Small intestine (tissue), 7 donors: Measurements from ENCODE around the gene LIMS4. TPM values are rescaled to one million over a fixed set of nuclear protein-coding genes. Genes with fewer than 3 reads are reported as not detected.
"Not testable (repeated sequence)": the region's sequence is repeated elsewhere in the genome, so short reads cannot be mapped to it uniquely, and the experiment has no call there.

Experiments
- DNase-seq, 2 donors: peaks; one replicate each; pipeline versions ENCODE4 v3.0.0 to v3.0.0-alpha.2; 2013
- FAIRE-seq: peaks from 2 replicates; lab custom pipeline; 2012; peaks lifted over from hg19 to GRCh38; lab: Jason Lieb, UNC
- H3K27ac ChIP-seq, 3 donors: one replicate each; pipeline ENCODE4 v1.5.1; 2013; ENCODE audit warnings: low read length in 2 of 3, mild to moderate bottlenecking in 2 of 3, control low read depth in 1 of 3, inconsistent platforms in 1 of 3, low read depth in 1 of 3, moderate library complexity in 1 of 3
- H3K27me3 ChIP-seq, 3 donors: one replicate each; pipeline ENCODE4 v1.6.1; 2013; ENCODE audit warnings: low read length in 3 of 3, inconsistent platforms in 1 of 3; ENCODE audit not compliant: control insufficient read depth in 3 of 3, insufficient read depth in 3 of 3
- H3K36me3 ChIP-seq, 3 donors: one replicate each; pipeline ENCODE4 v1.6.1; 2013; ENCODE audit warnings: low read length in 3 of 3, inconsistent platforms in 1 of 3, low read depth in 1 of 3, mild to moderate bottlenecking in 1 of 3, moderate library complexity in 1 of 3; ENCODE audit not compliant: control insufficient read depth in 3 of 3, insufficient read depth in 2 of 3
- H3K4me1 ChIP-seq, 3 donors: one replicate each; pipeline ENCODE4 v1.6.1; 2013; ENCODE audit warnings: low read length in 2 of 3, inconsistent platforms in 1 of 3, low read depth in 1 of 3, mild to moderate bottlenecking in 1 of 3, moderate library complexity in 1 of 3; ENCODE audit not compliant: control insufficient read depth in 3 of 3, insufficient read depth in 2 of 3
- H3K4me3 ChIP-seq, 3 donors: one replicate each; pipeline ENCODE4 v1.5.1; 2013; ENCODE audit warnings: low read length in 3 of 3, control low read depth in 1 of 3, inconsistent platforms in 1 of 3, low read depth in 1 of 3, mild to moderate bottlenecking in 1 of 3, moderate library complexity in 1 of 3
- H3K9me3 ChIP-seq, 2 donors: one replicate each; pipeline ENCODE4 v1.6.1; 2013; ENCODE audit warnings: low read depth in 1 of 2, low read length in 1 of 2; ENCODE audit not compliant: control insufficient read depth in 2 of 2, insufficient read depth in 1 of 2
- WGBS, 3 donors: extraction: QIAGEN DNeasy Blood & Tissue Kit; methylation state at CpG; one replicate each; pipeline ENCODE4 v1.1.7; 2013; 5-methylcytosine and 5-hydroxymethylcytosine counted together
- polyA plus RNA-seq, 4 donors: library from polyadenylated mRNA; stranded (reverse) in 3 of 4; unstranded in 1 of 4; fragments of 200-250 nt in 3 of 4; fragments of 120-200 nt in 1 of 4; gene quantifications; one replicate each; pipeline versions ENCODE4 v1.2.1 to v1.2.3, GENCODE V29; 2013
- donor health status: healthy with polysubstance abuse.
- donor health status: control.
- donor health status: control.
- donor health status: Bipolar disorder and iron deficiency.
- donor health status: healthy.

Gene LIMS4
- polyA plus RNA-seq, 4 donors = 0.87 to 2.7 (median 1.4) TPM; not detected in 1

DNA sequence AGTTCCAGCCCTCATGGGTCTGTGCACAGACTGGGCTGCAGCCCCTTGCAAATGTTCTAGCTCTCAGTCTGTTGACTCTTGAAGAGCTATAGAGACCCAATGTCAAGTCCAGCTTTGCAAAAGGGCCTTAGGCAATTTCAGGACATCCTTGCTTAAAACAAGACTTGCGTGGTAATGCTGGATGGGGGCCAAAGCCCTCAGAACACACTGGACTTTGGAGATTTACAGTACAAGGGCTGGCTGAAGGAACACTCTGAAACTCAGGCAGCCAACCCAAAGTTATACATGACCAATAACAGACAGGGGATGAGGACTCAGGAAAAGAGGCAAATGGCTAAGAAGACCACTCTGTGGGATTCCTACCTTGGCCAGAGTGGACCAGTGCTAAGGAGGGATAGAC is 68.4 kb downstream of the LIMS4 start:
- H3K4me3 ChIP-seq, H3K9me3 ChIP-seq, H3K36me3 ChIP-seq, DNase-seq, H3K27ac ChIP-seq, H3K27me3 ChIP-seq, FAIRE-seq, H3K4me1 ChIP-seq: not testable (repeated sequence)
- WGBS, 3 donors = no CpG with 5 or more reads among the region's 1 CpG

GRCh38 chr2:110401001-110401618 is 71.5 kb downstream of the LIMS4 start:
- H3K27me3 ChIP-seq, H3K4me3 ChIP-seq, H3K36me3 ChIP-seq, DNase-seq, H3K27ac ChIP-seq, FAIRE-seq, H3K4me1 ChIP-seq, H3K9me3 ChIP-seq: not testable (repeated sequence)
- WGBS, 3 donors = 20 to 50% (median 31%) methylated on average over 1 to 3 of the region's 18 CpGs

GRCh38 chr2:110399378-110399777 is 73.2 kb downstream of the LIMS4 start:
- not testable (repeated sequence) for FAIRE-seq, H3K27me3 ChIP-seq, H3K36me3 ChIP-seq, H3K4me3 ChIP-seq, DNase-seq, H3K27ac ChIP-seq, H3K9me3 ChIP-seq, H3K4me1 ChIP-seq
- WGBS, 3 donors = no CpG with 5 or more reads among the region's 10 CpGs

DNA sequence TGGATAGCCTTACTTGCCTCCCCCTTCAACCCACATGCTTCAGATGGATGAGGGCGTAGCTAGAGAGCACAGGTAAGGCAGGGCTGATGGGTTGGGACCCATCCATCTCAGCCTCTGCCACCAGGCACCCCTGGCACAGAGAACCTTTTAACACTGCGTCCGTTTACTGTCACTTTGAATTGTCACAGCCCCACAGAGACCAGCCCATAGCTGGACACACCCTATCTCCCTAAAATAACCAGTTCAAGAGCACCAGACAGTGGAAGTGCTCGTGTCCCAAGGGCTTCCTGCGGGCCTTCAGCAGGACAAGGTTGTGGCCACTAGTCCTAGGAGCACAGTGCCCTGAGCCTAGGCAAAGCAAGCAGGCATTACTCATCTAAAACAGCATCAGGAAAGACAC is 76.6 kb downstream of the LIMS4 start:
- H3K36me3 ChIP-seq, H3K27me3 ChIP-seq, H3K4me1 ChIP-seq, H3K27ac ChIP-seq, FAIRE-seq, H3K4me3 ChIP-seq, DNase-seq, H3K9me3 ChIP-seq: not testable (repeated sequence)
- WGBS, 3 donors = no CpG with 5 or more reads among the region's 5 CpGs

Other genes starting within 250 kb of the LIMS4 start
- 10 to 100 TPM in 2 of 4 donors, 1 to 10 TPM in 2; 5.9 to 30.0 (median 8.9) TPM for gene RGPD6, start 104.4 kb upstream of the LIMS4 start, polyA plus RNA-seq
- gene BUB1, start 205.2 kb upstream of the LIMS4 start, polyA plus RNA-seq = 10 to 100 TPM in 2 of 4 donors, under 1 TPM in 2; 0.45 to 20.2 (median 6.9) TPM